ENCODE results near the gene OSBPL2.

The OSBPL2 gene
- 72.2 to 85.5 reads per million in 2 donors for total RNA-seq

DNA sequence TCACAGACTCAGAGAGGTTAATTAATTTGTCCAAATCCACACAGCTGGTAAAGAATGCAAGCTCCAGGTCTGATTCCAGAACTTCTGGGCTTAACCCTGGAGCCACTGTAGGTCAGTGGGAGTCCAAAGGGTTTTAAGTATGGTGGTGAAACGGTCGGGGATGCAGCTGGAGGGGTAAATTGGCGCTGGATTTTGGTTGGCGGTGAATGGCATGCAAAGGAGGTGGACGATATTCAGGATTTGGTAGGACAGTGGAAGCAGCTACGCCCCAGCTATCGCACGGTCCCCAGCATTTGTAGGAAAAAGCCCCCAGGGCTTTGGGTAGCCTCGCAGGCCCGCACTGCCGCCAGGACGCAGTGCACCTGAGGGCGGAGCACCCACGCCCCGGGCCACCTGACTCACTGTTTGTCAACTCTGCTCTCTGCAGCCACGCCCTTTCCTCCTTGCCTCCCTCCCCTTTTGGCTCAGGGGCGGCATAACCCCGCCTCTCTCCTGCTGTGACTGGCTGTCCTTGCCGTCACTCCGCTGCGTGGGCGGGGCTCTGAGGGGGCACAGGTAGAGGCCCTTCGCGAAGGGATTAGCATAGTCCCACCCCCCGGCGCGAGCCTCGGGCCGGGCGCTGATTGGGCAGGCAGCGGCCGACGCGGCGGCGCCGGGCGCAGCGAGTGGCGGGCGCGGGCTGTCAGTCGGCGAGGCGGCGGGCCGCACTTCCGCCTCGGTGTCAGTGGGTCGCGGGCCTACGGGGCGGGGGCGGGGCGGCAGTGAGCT lies at the start of gene OSBPL2:
TSS of gene OSBPL2 (plus strand) at position 721 of the 768 bp plus-strand sequence. CDS start 17,664 bp downstream, outside the sequence.
- peak; percentile 100 for DNase-seq

DNA sequence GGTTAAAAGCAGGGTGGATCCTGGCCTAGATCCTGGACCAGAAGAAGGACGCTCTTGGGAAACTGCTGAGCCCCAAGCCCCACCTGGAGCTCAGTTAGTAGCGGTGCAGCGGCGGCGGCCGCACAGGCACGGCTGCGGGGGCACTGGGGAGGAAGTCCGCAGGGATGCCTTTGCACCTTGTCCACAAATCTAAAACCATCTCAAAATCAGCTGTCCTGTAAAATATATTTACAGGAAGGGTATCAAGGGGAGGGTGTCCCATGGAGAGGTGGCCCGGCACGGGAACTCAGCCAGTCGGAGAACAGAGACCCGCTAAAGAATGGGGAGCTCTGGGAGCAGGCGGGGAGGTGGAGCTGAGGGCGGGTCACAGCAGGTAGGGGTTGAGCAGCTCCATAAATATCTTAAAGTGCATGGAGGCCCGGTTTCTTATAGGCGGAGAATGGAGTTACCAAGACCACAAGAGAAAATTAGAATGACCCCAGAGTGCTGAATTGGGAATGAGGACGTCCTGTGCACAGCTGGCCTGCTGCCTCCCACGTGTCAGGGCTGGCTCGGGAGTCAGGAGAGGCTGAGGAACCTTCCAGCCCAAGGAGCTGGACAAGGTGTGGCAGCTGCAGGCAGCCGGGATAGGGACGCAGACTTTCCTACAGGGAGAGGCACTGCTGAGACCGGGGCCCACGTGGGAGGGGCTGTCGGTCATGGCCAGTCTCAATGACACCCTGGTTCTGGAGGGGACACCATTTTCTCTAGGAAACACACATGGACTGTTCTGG lies 47.5 kb upstream of the OSBPL2 start:
- no peak for DNase-seq

DNA sequence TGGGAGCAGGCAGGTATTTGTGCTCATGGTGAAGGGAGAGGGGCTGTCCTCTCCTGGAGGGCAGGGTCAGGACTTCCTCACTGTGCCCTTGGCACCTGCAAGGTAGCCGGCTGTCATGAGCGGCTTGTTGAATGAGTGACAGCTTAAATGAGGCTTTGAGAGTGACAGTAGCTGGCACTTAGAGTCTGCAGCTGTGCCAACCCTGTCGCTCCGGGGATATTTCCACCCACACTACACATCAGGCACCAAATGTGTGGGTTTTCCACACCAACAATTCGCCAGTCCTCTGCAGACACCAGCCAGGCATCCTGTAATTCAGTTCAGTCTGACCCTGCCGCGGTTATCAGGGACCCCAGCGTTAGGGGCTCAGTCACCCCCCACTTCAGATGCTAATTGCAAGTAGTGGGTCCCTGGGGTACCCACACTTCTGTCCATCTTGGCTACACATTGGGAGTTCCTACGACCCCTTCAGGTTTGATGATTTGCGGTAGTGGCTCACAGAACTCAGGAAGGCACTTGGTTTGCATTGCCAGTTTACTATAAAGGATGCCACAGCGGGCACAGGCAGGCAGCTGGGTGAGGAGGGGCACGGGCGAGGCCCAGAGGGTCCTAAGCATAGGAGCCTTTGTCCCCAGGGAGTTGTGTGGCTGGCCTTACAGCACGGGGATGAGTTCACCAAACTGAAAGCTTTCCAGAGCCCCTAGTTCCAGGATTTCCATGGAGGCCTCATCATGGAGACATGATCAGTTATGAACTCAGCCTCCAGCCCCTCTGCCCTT lies 46.4 kb upstream of the OSBPL2 start:
- DNase-seq = no peak

DNA sequence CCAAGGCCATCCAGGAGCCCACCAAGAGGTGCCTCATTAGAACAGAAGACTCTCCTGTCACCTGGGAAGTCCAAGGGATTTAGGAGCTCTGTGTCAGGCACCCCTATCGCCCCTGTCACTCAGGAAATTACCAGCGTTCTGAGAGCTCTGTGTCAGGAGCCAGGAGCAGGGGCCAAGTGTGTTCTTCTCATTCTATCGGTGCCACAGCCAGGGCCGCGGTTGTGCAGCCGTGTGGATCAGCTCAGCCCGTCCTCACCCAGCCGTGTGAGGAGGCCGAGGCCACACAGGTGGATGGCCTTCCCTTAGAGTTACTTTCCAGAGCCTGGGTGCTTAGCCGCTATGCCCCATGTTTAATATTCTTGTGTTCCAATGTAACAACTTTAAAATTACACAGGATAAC lies 45.7 kb upstream of the OSBPL2 start:
- DNase-seq = no peak

DNA sequence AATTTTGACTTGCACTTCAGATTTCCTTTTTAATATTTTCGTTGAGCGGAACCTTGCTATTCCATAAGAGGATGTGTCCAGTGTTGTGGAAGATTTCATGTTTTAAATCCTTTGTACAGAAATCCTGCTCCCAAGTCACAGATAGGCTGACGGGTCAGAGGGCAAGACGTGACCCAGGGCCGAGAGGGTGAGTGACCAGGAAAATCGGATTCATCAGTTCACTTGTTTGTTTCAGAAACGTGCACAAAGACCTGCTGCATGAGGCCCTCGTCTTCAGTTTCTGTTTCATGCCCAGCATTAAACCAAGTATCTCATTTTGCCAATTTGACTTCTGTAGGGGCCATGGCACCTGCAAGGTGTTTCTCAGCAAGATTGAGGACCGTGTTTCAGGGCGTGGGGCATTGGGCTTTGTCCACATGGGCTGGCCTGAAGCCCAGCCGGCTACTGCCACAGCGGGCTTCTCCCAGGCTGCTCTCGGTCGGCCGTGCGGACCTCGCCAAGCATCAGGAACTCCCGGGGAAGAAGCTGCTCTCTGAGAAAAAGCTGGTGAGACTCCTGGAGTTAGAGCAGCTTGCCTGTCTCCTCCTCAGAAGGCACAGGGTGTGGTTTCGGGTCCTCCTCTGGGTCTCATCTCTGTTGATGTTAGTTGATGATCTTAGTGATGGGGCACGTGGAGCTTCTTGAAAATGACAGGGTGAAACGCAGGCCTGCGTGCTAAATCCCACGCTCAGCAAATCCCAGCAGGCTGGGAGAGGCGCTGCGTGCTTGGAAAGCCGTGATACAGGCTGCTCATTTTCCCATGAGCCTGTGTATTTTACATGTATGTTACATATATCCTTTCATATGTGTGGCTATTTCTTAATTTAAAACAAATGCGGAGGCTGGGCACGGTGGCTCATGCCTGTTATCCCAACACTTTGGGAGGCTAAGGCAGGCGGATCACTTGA lies 45.0 kb upstream of the OSBPL2 start:
- DNase-seq = no peak

DNA sequence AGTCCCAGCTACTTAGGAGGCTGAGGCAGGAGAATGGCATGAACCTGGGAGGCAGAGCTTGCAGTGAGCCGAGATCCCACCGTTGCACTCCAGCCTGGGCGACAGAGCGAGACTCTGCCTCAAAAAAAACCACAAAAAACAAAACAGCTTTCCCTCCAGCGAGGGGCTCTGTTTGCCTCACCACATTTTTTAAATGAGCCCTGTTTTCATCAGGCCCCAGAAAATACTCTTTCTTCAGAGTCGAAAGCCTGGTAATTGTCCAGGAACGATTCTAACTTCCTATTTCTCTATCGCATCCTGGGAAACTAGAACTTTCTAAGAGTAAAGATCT lies 43.3 kb upstream of the OSBPL2 start:
- DNase-seq = no peak

DNA sequence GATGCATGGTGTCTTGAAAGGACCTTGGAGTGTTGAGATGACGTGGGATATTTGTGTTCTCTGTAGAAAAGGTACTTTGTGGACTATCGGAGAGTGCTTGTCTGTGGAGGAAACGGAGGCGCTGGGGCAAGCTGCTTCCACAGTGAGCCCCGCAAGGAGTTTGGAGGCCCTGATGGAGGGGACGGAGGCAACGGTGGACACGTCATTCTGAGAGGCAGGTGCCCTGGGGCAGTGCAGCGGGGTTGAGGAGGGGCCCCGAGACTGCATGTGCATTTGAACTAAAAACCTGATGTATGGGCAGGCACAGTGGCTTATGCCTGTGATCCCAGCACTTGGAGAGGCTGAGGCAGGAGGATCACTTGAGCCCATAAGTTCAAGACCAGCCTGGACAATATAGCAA lies 42.6 kb upstream of the OSBPL2 start:
- no peak for DNase-seq

DNA sequence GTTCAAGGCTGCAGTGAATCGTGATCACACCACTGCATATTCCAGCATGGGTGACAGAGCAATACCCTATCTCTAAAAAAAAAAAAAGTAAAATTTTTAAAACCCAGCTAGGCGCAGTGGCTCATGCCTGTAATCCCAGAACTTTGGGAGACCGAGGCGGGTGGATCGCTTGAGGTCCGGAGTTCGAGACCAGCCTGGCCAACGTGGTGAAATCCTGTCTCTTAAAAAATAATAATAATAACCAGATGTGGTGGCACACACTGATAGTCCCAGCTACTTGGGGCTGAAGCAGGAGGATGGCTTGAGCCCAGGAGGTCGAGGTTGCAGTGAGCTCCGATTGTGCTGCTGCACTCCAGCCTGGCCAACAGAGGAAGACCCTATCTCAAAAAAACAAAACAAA lies 42.0 kb upstream of the OSBPL2 start:
- DNase-seq = no peak

DNA sequence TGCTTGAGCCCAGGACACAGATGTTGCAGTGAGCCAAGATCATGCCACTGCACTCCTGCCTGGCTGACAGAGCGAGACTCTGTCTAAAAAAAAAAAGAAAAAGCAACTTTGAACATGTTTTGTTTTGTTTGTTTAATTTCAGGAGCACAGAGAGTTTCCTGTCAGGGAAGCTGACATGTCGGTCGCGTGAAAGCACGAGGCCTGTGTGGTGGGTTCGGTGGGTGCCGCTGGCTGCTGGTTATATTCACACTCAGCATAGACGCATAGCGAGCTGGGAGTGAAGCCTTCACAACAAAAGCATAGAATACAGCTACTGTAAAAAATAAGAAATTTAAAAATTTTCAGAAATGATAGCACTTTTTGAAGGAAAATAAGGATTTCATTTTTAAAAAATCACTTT lies 41.0 kb upstream of the OSBPL2 start:
- DNase-seq = no peak

DNA sequence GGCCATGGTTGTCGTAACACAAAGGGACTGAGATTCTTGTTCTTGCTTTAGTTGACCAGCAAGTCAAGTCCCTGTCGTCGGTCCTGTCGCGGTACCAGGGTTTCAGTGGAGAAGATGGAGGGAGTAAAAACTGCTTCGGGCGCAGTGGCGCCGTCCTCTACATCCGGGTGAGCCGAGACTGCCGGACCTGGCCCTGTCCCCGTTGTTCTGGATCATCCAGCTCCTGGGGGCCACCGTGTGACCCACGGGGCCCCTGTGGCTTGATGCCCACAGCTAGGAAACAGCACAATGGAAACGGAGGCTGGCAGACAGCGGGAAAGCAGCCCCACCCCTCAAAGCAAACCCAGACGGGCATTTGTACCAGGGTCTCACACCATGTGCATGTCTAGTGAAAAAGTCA lies 40.5 kb upstream of the OSBPL2 start:
- DNase-seq = no peak

DNA sequence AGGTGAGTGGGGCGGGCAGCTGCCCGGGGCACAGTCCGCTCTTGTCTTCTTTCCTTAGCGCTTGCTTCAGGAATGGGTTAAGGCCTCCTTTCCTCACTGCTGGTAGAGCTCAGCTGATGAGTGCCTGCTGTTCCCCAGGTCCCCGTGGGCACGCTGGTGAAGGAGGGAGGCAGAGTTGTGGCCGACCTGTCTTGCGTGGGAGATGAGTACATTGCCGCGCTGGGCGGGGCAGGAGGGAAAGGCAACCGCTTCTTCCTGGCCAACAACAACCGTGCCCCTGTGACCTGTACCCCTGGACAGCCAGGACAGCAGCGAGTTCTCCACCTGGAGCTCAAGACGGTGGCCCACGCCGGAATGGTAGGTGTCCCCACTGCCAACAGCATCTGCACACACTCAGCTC lies 39.8 kb upstream of the OSBPL2 start:
- no peak for DNase-seq

DNA sequence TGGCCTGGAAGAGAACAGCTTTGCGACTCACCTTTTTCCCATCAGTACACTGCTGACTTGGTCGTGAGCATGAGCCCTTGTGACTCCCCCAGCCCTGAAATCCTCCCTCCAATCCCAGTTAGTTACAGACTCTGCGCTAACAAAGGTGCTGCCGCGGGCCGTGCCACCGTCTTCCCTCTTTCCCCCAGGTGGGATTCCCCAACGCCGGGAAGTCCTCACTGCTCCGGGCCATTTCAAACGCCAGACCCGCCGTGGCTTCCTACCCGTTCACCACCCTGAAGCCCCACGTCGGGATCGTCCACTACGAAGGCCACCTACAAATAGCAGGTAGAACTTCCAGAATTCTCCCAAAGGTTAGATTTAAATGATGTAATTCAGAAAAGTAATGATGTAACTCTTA lies 39.4 kb upstream of the OSBPL2 start:
- no peak for DNase-seq

DNA sequence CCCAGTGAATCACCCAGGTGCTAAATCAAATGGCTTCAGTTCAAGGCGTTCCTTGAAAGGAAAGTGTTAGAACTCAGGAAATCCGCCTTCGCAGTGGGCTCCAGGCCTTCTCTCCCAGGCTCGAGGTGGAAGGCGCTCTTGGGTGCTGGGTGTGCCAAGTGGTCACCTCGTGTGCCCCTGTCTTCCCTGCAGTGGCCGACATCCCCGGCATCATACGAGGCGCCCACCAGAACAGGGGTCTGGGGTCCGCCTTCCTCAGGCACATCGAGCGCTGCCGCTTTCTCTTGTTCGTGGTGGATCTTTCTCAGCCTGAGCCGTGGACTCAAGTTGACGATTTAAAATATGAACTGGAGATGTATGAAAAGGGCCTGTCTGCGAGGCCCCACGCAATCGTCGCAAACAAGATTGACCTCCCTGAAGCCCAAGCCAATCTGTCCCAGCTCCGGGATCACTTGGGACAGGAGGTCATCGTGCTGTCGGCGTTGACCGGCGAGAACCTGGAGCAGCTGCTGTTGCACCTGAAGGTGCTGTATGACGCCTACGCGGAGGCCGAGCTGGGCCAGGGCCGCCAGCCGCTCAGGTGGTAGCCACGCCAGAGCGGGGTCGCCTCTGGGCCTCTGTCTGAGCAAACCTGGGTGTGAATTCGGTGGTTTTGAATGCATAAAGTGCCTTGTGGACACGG lies 37.7 kb upstream of the OSBPL2 start:
- DNase-seq = no peak

DNA sequence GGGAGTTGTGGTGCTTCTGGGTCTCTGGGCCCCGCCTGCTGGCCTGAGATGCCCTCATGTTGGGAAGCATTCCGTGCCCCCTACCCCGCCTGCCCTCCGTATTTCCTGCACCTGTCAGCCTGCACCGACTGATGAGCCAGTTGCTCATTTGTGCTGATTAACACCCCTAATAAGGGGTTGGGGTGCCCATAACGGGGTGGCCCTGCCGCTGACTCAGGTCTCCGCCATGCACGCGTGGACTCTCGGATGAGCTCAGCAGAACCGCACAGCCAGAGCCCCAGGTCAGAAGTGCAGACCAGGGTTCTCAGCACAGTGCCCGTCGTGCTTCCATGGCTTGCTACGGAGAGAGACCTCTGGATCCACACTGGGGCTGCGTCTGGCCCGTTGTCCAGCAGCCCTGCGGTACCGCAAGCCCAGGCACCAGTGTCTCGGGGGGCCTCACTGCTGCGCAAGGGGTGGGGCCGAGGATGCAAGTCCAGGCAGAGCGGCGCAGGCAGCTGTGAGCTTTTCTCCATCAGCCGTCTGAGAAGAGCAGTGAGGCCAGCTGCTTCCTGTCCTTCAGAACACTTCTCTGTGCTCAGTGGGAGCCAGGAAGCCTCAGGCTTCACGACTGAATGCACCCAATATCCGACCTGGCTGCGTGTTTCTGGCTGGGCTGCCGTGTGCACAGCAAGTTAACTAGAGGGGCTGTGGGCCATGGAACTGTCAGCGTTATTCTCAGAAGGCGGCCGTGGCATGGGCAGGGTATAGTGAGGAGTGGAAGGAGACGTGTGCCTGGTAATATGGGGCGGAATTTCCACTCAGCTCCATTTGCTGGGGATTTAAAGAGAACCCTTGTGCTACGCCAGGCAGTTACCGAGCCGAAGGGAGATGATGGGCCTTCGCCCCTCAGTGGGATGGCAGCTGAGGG lies 36.9 kb upstream of the OSBPL2 start:
- no peak for DNase-seq

DNA sequence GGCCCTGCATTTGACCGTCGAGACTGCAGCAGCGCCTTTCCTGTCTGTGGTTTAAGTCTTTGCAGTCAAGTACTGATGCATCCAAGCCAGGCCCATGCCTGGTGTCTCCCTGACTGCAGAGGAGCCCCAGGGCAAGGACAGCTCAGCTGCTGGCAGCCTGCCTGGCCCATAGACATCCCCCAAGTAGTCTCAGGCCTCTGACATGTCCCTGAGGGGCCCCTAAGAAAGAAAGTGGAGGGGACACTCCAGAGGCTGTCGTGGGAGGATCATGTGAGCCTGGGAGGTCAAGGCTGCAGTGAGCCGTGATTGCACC lies 36.3 kb upstream of the OSBPL2 start:
- DNase-seq = no peak

DNA sequence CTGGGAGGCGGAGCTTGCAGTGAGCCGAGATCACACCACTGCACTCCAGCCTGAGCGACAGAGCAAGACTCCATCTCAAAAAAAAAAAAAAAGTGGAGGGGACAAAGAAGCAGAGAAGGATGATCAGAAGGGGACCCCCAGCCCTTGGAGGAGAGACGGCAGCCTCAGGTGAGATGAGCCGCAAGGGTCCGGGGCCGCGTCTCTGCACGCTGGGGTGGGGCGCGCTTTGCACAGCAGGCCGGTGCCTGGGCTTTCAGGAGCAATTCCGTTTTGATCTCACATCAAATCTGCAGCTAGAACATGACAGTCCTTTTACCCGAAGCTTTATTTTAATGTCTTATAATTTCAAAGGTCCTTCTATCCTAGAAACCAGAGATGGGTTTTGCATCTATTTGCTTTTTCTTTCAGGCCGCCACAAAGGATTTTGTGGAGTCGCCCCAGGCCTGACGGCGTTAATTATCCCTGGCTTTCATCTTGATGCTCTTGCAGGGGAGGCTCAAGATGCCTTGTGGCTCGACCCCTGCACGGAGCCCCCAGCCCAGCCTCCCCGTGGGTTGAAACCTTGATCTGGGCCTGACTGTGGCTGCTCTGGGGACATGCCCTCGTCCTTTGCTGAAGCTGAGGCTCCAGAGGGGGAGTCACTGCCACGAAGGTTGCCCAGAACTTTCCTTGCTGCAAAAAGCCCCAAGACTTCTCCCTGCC lies 35.5 kb upstream of the OSBPL2 start:
- DNase-seq = no peak

DNA sequence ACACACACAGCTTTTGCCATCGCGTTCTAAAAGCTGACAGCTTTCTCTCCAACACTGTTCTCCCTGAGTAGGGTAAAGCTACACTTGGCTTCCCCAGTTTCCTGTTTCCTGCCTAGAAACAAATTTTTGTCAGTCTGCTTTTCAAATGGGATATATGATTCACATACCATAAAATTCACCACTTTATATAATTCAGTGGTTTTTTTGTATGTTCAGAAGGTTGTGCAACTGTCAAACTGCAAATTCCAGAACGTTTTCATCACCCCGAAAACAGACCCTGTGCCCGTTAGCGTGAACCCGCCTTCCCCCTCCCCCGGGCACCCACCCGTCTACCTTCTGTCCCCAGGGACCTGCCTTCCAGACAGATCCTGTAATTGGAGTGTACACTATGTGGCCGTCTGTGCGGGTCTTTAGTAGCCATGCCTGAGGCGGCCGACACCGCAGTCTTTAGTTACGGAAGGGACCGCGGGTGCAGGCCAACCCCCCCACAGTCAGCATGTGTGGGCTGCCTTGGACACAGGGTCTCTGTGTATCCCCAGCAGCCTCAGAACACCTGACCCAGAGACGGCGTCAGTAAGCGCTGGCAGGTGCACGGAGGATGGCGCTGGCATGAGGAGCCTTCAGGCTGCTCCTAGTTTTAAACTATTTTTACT lies 34.8 kb upstream of the OSBPL2 start:
- no peak for DNase-seq

DNA sequence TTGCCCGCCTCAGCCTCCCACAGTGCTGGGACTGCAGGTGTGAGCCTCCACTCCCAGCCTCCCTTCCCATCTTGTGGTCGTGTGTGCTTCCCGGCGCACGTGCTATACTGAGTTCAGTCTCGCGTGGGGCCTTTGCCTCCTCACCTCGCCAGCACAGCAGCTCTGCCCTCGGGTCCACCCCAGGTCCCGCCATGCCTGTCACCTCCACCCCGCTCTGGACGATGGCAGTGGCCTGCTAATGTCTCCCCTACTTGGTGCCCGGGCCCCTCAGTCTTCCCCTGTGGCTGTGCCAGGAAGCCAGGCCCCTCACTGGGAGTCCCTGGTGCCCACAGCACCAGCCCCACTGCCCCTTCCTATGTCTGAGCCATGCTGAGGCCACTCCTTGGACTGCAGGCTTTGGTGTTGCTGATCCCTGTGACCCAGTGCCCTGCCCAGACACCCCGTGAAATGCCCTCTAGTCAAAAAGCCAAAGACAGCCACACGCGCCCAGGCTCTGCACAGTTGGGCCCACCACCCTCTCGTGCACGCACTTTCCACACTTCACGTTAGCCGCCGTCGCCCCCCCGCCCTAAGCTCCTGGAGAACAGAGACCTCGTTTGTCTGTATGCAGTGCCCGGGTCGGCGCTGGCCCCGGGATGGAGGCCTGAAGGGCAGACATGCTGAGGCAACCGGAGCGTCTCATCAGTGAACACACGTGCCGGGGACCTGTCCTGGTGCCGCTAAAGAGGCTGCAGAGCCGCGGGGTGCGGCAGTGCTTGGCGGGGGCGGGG lies 32.5 kb upstream of the OSBPL2 start:
- no peak for DNase-seq

DNA sequence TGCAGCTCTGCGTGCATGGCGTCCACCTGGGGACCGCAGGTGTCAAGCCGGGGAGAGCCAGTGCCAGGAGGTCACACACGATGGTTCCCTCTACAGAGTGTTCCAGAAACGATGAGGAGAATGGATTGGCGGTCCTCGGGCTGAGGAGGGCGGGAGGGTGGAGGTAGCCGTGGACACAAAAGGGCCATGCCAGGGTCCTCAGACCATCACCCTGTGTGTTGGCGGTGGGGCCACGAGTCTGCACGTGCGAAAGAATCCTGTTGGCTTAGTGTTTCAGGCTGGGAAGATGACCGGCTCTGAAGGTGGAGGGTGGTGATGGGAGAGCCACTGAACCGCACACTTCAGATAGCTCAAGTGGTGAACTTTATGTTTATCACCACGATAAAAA lies 31.9 kb upstream of the OSBPL2 start:
- DNase-seq = no peak

All from T-helper 9 cell (primary cell).